NCI-H128 (cell line): ENCODE measurements around the gene MYOM1.
"Not testable (repeated sequence)": the region's sequence is repeated elsewhere in the genome, so short reads cannot be mapped to it uniquely, and the experiment has no call there.

Experiments used
- DNase-seq: peaks from one replicate; lab custom pipeline; 2025; ENCODE audit not compliant: unreplicated experiment; lab: John Stamatoyannopoulos, UW

MYOM1 gene

DNA sequence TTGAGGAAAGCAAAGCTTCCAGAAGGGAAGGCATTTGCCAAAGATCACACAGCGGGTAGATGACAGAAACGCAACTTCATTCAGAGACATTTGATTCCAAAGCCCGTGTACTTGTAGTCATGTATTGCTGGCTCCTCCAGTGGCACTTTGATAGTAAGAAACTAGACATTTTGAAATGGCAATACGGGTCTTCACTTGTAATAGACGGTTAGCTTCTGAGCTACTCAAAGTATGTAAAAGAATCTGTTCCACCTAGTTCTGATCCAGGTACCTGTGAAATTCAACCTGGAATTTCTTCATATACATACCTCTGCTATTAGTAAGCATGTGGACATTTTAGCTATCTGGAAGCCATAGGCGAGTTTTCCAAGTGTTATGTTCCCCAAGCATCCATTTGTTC lies 1.7 kb upstream of the MYOM1 start:
- DNase-seq = no peak

DNA sequence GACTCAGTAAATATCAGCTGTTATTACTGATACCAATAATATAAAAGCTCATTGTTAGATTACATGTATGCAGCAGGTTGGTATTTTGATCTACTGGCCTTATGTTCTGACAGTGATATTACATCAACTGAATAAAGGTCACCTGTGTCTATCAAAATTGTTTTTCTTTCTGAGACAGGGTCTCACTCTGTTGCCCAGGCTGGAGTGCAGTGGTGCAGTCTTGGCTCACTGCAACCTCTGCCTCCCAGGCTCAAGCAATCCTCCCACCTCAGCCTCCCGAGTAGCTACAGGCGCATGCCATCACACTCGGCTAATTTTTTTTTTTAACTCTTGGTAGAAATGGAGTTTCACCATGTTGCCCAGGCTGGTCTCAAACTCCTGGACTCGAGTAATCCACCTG lies 1.1 kb upstream of the MYOM1 start:
- not testable (repeated sequence) for DNase-seq

DNA sequence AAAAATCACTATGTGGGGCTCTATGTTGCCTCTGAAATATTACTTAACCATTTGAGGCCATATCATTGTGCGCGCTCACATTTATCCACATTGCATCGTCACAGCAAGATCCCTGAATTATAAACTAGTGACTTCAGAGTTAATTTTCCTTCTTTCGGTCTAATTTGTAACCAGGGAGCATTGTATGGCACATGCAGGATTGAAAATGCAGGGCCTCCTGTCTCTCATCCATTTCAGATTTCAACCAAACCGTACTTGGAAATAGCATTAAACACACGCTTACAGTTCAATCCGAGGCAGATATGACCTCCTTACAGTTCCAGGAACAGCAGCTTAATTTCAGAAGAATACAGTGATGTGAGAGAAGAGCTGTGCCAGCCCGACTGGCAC lies 532 bp downstream of the MYOM1 start:
- DNase-seq = no peak

DNA sequence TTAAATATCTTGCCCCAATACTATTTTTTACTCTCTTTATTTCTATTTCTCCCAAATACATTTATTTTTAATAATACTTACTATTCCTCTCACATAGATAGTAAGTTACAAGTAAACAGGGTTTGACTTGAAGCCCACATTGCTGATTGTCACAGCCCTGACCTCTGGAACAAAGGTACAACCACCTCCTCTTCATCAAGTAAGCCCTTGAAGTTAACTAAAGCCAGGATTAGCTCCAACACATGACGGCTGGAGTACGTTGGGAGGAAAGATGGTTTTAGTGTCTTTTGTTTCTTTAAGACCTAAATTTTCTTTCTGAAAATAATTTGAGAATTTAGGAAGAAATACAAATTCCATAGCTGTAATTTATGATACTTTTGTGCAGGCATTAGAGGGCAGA lies 949 bp downstream of the MYOM1 start:
- no peak for DNase-seq

DNA sequence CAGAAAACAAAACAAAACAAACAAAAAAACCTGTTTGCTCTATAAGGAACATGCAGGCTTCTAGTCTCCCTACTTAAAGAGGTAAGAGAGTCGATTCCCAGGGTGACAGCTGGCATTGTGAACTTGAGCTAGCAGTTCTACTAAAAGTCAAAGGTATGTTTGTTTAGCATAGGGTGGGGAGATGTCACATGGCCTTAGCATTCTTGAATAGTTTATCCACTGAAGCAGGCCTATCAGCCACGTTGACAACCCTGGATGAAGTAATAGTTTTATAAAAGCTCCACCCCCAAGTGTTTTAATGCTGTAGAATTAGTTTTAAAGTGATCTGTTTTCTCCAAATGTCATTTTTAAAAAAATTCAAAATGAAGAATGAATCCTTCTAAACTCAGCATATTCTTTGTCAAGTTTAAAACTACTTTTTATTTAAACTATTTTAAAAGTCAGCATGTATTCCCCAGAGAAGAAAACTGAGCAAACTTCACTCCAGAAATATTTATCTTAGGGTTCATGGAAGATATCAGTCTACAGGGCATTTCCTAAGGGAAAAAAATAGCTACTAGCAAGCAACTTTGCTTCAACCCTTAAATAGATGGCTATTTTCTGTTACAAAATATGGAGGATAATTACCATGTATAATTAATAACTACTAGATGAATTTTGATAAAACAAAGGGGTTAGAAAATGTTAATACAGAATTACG lies 1.7 kb downstream of the MYOM1 start:
- DNase-seq = no peak

DNA sequence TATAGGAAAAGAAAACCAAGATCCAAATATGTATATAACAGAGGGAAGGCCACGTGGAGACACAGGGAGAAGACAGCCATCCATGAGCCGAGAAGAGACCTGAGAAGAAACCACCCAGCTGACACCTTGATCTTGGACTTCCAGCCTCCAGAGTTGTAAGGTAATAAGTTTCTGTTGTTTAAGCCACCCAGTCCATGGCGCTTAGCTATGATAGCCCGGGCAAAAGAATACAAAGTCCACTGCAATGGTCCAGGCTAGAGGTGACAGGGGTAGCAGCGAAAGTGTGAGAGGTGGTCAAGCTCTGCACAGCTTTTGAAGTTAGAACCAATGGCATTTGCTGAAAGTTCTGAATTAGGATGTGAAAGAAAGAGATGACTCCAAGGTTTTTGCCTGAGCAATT lies 2.8 kb downstream of the MYOM1 start:
- no peak for DNase-seq

DNA sequence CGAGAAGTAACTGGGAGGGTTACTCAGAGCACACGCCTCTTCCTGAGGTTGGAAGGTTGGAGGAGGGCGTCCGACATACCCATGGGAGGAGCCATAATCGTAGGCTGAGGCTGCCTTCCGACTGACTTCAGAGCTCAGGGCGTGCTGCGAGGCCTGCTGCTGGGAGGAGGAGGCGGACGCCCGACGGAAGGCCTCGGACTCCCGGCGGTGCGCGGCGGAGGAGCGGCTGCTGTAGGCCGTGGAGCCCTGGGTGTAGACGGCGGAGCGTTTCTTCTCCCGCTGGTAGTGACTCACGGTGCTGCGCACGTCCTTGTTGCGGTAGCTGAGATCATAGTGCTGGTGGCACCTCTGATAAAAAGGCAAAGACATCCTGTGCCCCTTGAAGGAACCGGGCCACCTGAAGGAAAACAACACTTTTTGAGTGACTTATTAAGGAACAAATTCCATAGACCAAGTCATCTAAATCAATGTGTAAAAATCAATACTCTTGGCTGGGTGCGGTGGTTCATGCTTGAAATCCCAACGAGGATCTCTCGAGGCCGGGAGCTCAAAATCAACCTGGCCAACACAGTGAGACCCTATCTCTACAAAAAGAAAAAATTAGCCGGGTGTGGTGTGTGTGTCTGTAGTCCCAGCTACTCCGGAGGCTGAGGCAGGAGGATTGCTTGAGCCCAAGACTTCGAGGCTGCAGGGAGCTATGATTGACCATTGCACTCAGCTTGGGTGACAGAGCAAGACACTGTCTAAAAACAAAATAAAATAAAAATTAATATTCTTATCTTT lies 4.7 kb downstream of the MYOM1 start:
- no peak for DNase-seq

DNA sequence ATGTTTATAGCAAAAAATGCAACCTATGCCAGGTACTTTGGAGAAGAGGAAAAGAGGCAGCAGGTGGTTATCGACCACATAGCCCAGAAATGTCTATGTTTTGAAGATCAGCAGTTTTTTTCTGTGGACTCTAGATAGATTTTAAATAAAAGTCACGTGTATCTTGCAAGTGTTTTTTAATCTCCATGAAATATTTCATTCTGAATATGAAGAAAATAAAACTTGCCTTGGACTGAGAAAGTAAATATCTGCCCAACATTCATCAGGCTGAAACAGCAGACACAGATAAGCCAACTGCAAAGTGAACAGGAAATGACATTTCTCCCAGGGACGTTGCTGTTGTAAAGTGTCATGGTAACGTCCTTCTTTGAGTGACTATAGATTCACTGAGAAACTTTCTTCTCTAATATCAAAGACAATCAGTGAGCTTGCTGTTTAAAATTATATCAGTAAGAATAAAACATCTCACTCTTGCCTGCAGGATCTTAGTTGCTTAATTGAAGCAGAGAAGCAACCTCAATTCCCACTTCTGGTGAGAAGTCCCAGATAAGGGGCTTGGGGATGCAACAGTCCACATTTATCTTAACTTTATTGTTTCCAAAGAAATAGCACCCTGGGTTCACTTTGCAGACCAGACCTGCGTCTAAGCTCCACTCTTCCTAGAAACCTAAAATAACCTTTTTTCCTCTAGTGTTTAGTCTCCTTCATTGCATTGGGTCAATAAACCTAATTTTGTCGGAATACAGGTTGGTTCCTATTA lies 6.3 kb downstream of the MYOM1 start:
- no peak for DNase-seq

DNA sequence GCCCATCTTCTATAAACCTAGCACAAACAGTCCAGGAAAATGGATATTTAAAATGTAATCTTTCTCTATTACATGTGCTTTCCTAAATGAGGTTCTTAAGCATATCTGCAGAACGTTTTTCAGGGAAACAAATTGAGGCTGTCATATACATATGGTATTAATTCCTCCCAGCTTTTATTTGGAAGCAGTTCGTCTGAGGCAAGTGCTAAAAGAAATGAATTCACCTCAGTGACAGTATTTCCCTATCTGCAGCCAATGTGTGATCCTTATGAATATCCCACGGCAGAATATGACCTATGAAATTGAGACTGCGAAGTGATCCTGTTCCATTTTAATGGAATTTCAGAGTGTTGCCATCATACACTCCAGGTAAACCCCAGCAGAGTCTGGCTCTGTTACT lies 7.1 kb downstream of the MYOM1 start:
- DNase-seq = no peak

DNA sequence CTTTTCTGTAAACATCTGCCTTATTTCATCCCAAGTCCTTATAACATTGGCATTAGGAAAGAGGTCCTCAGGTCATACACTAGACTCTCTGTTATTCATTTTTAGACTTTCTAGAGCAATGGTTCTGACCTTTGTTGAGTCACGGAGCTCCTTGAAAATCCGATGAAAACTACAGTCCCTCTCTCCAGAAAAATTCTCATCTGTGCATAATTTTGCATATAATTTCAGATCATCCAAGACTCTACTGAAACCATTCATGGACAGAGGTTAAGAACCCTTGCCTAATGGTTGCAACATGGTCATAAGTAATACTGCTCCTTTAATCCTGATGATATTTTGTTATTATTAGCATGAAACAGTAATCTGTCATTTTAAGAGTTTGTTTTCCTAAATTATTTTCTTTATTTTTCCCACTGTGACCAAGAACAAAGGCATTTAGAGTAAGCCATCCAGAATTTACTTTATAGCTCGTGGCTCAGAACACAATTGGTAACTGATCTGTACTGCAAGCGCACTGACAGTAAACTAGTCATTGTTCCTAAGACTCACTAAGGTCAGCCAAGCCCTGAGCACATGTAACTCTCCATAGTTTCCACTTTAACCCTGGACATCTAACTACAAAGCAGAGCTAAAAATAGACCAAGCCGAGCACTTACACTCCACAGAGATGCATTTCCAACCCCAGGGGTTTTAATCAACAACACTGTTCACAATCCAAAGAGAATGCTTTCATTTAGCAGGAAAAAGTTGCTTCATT lies 8.4 kb downstream of the MYOM1 start:
- no peak for DNase-seq

DNA sequence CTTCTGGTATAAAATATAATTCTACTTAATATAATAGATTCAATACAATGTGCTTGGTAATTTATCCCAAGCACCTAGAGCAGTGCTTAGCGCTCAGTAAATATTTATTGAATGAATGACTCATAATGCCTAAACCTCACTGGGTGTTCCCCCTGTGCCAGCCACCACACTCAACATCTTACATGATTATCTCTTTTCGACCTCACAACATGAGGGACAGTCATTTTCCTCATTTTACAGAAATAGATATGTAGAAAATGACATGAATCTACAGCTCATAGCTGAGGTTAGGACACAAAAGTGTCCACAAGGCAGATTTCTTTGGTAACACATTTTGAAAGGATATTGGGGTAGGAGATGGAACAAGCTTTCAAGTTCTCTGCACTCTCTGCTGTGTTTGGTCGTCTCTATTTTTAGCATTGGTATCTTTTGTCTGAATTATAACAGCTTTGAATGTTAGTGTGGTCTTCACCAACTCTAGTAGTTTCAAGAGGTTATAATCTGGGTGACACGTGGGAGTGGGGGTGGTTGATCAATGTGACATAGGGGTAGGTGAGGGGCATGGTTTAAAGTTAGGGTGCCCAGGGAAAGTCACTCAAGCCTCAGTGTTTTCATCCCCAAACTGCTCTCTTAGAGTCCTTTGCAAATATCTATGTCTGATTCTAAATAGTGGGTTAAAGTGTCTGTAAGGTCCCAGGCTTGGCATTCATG lies 9.8 kb downstream of the MYOM1 start:
- no peak for DNase-seq

DNA sequence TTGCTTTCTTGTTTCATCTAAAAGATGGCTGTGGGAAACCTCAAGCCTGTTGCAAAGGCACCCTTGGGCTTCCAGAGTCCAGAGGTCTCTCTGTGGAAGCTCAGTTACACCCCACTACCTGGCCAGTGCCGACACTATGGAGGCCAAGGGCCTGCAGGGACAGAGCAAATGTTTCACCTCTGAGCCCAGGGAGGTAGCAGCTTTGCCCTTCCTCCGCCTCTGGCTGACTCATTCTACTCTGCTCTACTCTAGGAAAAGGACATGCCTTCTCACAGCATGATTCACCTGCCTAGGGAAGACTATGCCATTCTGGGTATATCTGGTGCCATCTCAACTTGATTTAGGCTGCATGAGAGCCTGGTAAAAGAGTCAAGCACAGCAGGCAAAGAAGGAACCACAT lies 12.2 kb downstream of the MYOM1 start:
- DNase-seq = no peak

DNA sequence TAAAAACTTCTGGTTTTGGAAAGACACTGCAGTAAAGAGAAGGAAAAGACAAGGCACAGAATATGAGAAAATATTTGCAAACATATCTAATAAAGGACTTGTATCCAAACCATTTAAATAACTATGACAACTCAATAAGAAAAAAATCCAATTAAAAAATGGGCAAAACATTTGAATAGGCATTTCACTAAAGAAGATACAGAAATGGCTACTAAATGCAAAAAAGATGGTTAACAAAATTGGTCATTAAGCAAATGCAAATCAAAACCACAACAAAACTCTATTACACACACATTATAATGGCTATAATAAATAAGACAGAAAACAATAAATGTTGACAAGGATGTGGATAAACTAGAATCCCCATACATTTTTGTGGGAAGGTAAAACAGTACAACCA lies 14.5 kb downstream of the MYOM1 start:
- no peak for DNase-seq

DNA sequence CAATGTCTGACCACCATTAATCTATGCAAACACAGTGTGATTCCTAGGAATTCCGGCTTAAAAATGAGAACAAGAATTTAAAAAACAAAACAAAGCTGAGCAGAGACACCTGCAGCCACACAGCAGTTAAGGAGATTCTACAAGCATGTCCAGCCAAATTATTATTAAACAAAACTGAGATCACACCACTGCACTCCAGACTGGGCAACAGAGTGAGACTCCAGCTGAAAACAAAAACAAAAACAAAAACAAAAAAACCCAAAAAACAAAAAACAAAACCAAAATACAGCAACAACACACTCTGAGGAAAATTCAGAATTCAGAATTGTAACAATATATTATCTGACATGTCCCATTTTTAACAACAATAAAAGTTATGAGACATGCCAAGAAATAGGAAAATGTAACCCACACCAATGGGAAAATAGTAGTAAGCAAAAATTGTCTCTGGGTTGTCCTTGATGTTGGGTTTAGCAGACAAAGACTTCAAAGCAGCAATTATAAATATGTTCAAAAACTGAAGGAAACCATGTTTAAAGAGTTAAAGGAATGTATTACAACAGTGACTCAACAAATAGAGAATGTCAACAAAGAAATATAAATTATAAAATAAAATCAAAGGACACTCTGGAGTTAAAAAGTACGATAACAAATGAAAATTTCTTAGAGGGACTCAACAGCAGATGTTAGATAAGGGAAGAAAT lies 19.7 kb downstream of the MYOM1 start:
- no peak for DNase-seq

DNA sequence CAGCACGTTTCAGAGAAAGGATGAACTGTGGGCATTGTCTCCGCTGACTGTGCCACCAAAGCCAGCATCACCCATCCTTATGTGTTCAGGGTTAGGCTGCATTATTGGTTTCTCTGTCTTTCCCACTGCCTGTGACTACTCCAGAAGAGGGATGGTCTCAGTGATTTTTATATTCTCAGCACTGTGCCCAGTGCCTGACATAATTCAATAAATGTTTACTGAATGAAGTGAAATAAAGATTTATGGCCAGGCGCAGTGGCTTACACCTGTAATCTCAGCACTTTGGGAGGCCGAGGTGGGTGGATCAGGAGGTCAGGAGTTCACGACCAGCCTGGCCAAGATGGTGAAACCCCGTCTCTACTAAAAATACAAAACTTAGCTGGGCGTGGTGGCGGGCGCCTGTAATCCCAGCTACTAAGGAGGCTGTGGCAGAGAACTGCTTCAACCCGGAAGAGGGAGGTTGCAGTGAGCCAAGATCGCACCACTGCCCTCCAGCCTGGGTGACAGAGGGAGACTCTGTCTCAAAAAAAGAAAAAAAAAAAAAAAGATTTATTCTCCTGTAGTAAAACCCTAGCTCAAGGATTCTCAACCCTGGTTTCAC lies 21.4 kb downstream of the MYOM1 start:
- not testable (repeated sequence) for DNase-seq

DNA sequence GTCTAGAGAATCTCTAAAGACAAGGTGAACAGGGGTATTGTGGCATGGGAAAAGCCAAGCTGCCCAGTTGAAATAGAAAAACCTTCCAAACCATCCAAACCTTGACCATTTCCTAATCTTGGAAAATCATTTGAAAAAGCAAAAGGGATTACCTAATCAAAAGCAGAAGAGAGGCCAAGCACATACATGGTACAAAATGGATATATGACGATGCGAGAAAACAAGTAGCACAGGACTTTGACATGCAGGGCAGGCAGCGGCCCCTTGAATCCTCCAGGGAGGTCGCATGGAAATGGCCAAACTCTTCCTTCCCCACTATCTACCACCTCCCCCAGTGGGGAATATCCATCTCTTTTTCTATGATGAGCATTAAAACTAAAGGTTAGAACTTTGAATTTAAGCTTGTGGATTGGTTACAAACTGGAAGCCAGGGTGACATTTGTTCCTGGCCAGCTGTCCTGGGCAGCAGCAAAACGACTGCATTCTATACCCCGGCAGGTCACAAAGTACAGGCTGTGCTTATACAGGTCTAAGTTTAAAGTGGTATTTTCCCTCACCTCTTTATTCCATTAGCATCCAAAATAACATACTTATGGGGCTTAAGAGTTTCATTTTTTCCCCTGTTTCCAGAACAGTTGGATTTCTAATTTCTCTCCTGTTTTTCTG lies 24.7 kb downstream of the MYOM1 start:
- no peak for DNase-seq

DNA sequence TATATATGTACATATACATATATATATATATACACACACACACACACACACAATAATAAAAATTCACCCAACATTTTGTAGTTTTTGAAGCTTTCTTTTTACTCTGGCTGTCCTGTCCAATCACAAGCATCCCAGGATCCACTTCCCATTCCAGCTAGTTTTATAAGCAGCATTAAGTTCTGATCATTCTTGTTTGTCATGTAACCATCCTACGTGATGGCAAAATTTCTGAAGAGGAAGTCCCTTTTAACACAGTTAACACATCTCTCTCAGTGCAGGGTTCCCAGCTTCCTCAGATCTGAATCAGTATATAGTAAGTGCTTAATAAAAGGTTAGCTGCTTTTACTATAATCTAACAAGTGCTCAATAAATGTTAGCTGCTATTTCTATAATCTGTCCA lies 26.4 kb downstream of the MYOM1 start:
- DNase-seq = no peak

DNA sequence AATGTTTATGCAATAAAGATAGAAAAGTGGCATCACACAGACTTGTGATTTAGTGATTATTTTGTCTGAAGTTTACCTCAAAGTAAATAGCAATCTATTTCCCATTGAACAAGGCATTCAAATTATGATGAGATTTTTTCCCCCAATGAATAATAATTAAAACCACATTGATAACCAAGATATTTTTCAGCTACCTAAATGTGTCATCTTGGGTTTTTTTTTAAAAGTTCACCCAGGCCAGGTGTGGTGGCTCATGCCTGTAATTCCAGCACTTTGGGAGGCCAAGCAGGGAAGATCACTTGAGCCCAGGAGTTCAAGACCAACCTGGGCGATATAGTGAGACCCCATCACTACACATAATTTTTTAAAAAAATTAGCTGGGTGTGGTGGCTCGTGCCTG lies 27.0 kb downstream of the MYOM1 start:
- DNase-seq = no peak

DNA sequence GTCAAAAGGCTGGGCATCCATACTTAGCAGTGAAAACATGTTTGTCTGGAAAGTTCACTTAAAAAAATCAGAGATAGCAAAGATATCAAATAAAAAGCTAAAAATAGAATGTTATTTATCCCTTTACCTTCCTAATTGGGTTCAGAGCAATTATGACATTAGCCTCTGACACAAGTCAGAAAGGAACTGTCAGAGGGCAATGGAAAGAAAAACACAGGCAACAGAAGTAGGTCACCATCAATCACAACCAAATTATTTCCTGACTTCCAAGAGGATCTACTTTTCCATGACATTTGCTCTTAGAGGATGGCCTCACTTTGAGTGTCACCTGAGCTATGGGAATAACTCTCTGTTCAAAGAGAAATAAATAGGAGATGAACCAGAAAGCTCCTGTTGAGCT lies 27.5 kb downstream of the MYOM1 start:
- no peak for DNase-seq
